HG03066 (cell line): ENCODE data around the gene PDZD4.

Experiments used
- ATAC-seq: cut with Tn5 transposase; IDR thresholded peaks from one replicate; pipeline ENCODE4 v1.9.1; 2021; ENCODE audit warnings: low read depth; ENCODE audit not compliant: unreplicated experiment

PDZD4 gene, protein sequence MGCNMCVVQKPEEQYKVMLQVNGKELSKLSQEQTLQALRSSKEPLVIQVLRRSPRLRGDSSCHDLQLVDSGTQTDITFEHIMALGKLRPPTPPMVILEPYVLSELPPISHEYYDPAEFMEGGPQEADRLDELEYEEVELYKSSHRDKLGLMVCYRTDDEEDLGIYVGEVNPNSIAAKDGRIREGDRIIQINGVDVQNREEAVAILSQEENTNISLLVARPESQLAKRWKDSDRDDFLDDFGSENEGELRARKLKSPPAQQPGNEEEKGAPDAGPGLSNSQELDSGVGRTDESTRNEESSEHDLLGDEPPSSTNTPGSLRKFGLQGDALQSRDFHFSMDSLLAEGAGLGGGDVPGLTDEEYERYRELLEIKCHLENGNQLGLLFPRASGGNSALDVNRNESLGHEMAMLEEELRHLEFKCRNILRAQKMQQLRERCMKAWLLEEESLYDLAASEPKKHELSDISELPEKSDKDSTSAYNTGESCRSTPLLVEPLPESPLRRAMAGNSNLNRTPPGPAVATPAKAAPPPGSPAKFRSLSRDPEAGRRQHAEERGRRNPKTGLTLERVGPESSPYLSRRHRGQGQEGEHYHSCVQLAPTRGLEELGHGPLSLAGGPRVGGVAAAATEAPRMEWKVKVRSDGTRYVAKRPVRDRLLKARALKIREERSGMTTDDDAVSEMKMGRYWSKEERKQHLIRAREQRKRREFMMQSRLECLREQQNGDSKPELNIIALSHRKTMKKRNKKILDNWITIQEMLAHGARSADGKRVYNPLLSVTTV

GRCh38 chrX:153829799-153830639, at the start of gene PDZD4:
Gene PDZD4 (minus strand): TSS chrX:153830544. CDS start chrX:153830298, 246 bp downstream.
- no peak for ATAC-seq

- ATAC-seq = no peak
Observed at GRCh38 chrX:153879741-153880439, 49.5 kb upstream of the PDZD4 start.

- no peak for ATAC-seq
Observed at GRCh38 chrX:153878969-153879653, 48.8 kb upstream of the PDZD4 start.

DNA sequence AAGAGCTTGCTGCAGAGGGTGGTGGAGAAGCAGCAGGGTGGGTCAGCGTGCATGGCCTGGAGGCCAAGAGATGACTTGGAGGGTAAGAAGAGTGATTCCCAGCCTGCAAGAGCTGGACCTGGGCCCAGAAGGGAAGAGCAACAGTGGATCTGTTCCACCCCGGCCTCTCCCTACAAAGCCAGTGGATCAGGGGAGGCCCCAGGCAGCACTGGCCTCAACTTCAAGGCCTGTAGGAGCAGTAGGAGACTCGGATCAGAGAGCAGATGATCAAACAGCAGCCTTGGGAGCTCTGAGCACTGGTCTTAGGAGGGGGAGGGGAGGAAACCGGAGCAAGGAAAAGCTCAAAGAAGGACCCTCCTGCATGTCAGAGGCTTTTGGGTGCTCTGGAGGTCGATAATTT, 48.0 kb upstream of the PDZD4 start:
- ATAC-seq = no peak

- no peak for ATAC-seq
Observed at GRCh38 chrX:153877571-153878261, 47.4 kb upstream of the PDZD4 start.

DNA sequence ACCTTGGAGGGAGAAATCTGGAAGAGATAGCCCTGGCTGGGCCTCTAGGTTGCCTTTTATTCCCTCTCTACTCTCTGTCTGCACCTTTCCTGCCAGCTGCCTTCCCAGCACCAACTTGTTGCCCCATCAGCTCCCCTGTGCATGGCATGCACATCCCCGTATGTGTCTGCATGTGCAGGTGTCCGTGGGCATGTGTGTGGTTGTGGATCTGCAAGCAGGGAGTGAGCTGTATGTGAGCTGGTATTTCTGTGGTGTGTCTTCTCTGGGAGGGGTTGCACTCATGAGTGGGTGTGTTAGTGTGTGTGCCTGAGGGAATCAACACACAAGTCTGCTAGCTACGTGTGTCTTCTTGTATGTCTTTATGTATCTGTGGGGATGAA, 45.8 kb upstream of the PDZD4 start:
- no peak for ATAC-seq

DNA sequence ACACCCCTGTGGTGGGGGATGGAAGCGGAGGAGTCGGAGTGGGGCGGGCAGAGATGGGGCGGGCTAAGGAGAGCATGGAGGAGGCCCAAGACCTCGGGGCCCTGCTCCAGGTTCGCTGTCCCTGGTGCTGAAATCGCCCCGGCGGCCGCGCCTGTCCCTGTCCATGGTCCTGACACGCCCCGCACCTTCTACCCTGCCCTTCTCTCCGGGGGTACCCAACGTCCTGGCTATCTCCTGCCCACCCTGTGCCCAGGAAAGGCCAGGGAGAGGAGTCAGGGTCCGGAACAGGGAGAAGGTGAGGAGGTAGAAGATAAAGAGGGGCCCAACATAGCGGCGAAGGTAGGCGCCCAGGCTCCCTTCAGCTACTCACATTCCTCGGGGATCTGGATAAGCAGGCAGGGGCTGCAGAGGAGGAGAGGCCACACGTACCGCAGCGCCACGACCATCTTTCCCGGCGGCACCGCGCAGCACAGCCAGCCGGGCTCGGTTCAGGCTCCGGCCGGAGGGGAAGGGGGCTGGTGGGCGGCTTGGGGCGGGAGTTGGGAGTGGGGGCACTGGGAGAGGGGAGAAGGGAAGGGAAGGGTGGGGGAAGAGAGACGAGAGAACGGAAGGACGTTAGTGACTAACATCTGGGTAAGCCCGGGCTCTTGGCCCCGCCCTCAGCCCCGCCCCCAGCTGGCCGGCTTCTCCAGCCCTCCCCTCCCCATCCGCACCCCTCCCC, 45.2 kb upstream of the PDZD4 start:
- ATAC-seq = no peak

DNA sequence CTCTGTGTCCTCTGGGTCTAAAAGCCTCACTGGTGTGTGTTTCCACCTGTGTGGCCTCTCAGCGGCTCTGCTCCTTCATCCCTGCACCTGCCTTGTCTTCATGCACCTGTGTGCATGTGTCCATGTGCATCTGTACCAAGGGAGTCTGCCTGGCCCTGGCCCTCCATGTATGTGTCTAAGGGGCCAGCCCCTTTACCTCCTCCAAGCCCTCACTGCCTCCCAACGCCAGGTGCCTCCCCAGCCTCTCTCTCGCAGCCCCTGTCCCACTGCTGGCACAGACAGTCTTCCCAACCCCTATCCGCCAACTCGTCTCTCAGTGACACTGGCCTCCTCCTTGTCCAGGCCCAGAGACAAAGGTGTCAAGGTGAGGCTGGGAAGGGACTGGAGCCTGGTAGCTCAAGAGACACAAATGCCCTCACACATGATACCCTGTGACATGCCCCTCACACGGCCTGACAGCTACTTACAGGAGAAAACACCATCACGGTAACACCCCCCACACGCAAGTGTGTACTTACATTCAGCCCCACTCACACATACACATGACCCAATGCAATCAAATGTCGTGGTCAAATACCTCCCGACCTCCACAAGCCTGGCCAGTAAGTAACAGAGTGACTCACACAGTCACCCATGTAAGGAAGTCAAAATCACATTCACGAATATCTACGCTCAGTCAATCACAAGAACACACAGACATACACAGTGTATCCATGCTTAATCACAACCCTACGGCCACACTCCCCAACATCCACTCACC, 44.2 kb upstream of the PDZD4 start:
- ATAC-seq = no peak

DNA sequence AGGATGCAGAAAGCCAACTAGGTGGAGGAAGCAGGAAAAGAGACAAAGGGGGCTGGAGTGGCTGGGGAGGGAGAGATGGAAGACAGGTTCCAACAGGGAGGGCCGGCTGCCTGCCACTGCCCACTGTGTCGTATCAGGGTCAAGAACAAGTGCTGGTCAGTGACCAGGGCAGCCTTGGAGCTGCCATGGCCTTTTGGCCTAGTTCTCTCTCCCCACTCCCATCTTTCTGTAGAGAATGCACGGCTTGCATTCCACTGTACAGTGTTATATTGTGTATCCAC, 43.7 kb upstream of the PDZD4 start:
- ATAC-seq = no peak

- ATAC-seq = no peak
Observed at GRCh38 chrX:153873282-153874084, 43.1 kb upstream of the PDZD4 start.

- no peak for ATAC-seq
Observed at GRCh38 chrX:153871946-153872878, 41.9 kb upstream of the PDZD4 start.

DNA sequence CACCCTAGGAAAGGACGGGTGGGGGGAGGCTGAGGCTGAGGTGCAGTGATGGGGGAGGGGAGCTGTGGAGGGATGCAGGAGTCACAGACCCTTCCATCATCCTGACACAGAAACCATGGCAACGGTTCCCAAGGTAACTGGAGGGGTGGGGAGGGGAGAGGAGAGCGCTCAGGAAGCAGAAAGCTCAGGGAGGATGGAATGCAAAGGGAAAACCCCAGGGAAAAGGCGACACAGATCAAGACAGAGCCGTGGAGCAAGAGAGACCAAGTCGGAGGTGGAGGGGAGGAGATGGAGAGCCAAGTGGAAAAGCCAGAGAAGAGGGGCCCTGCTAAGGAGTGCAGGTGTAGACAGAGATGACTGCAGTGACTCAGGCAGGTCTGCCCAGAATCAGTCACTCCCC, 41.1 kb upstream of the PDZD4 start:
- ATAC-seq = no peak

DNA sequence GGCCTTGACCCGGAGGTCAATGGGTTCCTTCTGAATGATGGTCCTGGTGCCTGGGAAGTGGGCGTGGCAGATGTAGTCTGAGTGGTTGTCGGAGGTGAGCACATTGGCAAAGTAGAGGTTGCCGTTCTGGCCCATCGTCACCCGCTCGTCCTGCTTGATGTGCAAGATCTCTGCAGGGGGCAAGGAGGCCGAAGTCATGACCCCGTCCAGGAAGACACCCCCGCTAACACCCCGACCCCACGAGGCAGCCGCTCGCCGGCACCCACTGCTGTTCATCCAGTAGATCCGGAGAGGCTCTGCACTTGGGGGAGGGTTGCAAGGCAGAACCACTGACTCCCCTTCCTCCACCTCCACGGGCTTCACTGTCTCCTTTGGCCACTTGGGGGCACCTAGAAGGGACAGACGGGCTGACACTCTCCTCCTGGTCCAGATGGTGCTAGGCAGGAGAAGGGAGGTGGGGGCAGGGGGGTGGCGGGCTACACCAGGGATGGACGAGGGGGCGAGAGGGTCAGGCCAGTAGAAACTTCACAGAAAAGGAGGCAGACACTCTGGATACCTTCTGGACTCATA, 40.5 kb upstream of the PDZD4 start:
- no peak for ATAC-seq

GRCh38 chrX:153870288-153870690, 39.9 kb upstream of the PDZD4 start:
- no peak for ATAC-seq

GRCh38 chrX:153869473-153870287, 39.3 kb upstream of the PDZD4 start:
- ATAC-seq = no peak
